ENCODE measurements around the gene KIAA0319L. TPM values are rescaled to one million over a fixed set of nuclear protein-coding genes. Genes with fewer than 3 reads are reported as not detected.

The KIAA0319L gene
- total RNA-seq, 1 experiment from 2014 or later = 46.4 TPM

GRCh38 chr1:35530946-35531345 is 26.3 kb downstream of the KIAA0319L start:
- no peaks in the 10 kb centered on the region for H3K27me3 Mint-ChIP-seq (ENCODE audit: low read depth)
- Histone ChIP-seq H2BK5ac (ENCODE audit: insufficient read length, low read length) (no peak overlapping the region), H3K27me3 (ENCODE audit: insufficient read depth, low read length) (no peaks in the 10 kb centered on the region), H3K14ac (ENCODE audit: insufficient read depth, low read length) (no peak overlapping the region), H3T11ph (ENCODE audit: low read length) (no peak overlapping the region), H2BK12ac (ENCODE audit: insufficient read length, low read depth, low read length) (no peak overlapping the region), H3K4me1 (ENCODE audit: insufficient read depth, low read length) (peaks cover 5% of the 10 kb centered on the region), H3K56ac (ENCODE audit: insufficient read length, low read depth, low read length) (no peak overlapping the region), H4K91ac (ENCODE audit: insufficient read length, low read depth, low read length) (no peak overlapping the region), H3K4ac (ENCODE audit: low read depth, low read length) (no peak overlapping the region), H3K9ac (ENCODE audit: extremely low read depth, insufficient read length, low read length) (no peak overlapping the region), H3K4me2 (ENCODE audit: insufficient read depth, insufficient read length, low read length) (no peak overlapping the region), H2BK20ac (ENCODE audit: low read depth, low read length, poor library complexity, severe bottlenecking) (no peak overlapping the region), H2BK120ac (ENCODE audit: low read depth, low read length, poor library complexity, severe bottlenecking) (no peak overlapping the region), H2AK5ac (ENCODE audit: insufficient read length, low read length) (no peak overlapping the region), H3K27ac (ENCODE audit: insufficient read length, low read depth, low read length) (no peak overlapping the region), H3K18ac (ENCODE audit: insufficient read length, low read depth, low read length) (no peak overlapping the region), H3K23me2 (ENCODE audit: insufficient read length, low read depth, low read length, poor library complexity, severe bottlenecking) (no peaks in the 10 kb centered on the region), H4K8ac (replicated peaks; ENCODE audit: insufficient read length, low read depth, low read length) (no peak overlapping the region), H4K20me1 (ENCODE audit: control insufficient read depth, insufficient read depth, insufficient read length) (no peaks in the 10 kb centered on the region), H4K5ac (ENCODE audit: insufficient read length, low read depth, low read length) (no peak overlapping the region), H2AFZ (ENCODE audit: low read length) (no peak overlapping the region), H3K9me3 (ENCODE audit: control insufficient read depth, low read depth, low read length) (no peaks in the 10 kb centered on the region), H2BK15ac (ENCODE audit: low read depth, low read length) (no peak overlapping the region), H3K79me1 (ENCODE audit: insufficient read depth, low read depth, low read length, poor library complexity, severe bottlenecking) (peaks cover 6% of the 10 kb centered on the region), H3K23ac (ENCODE audit: insufficient read length, low read depth, low read length) (no peak overlapping the region), H3K79me2 (ENCODE audit: insufficient read depth, low read length) (peaks cover 2% of the 10 kb centered on the region; the same call in 1 of the 2 replicates)
- no peak overlapping the region; a peak in 1 of 7 replicates for H3K27ac Mint-ChIP-seq
- H3K4me3 Mint-ChIP-seq = no peak overlapping the region
- TF ChIP-seq, protein P1, sequence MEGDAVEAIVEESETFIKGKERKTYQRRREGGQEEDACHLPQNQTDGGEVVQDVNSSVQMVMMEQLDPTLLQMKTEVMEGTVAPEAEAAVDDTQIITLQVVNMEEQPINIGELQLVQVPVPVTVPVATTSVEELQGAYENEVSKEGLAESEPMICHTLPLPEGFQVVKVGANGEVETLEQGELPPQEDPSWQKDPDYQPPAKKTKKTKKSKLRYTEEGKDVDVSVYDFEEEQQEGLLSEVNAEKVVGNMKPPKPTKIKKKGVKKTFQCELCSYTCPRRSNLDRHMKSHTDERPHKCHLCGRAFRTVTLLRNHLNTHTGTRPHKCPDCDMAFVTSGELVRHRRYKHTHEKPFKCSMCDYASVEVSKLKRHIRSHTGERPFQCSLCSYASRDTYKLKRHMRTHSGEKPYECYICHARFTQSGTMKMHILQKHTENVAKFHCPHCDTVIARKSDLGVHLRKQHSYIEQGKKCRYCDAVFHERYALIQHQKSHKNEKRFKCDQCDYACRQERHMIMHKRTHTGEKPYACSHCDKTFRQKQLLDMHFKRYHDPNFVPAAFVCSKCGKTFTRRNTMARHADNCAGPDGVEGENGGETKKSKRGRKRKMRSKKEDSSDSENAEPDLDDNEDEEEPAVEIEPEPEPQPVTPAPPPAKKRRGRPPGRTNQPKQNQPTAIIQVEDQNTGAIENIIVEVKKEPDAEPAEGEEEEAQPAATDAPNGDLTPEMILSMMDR (conservative IDR thresholded peaks at IDR 0.05) = no peak
- no peak for DNase-seq
- peaks cover 18 to 22% of the 10 kb centered on the region in 2 experiments; a peak in 4 of 5 replicates for H3K9me3 Mint-ChIP-seq
- WGBS (ENCODE audit: extremely low coverage, insufficient read length, low lambda C conversion rate) = no CpG with 5 or more reads among the region's 2 CpGs
- peaks cover 14 to 21% of the 10 kb centered on the region in 2 experiments for H3K4me1 Mint-ChIP-seq
- H3K36me3 Mint-ChIP-seq (ENCODE audit: insufficient read depth in 1 of 3, low read depth in 3 of 3) = peaks cover 33 to 38% (median 34%) of the 10 kb centered on the region in 3 experiments

Data from H9 (cell line).